Measurements from ENCODE around the gene TRAPPC10. TPM values are rescaled to one million over a fixed set of nuclear protein-coding genes. Genes with fewer than 3 reads are reported as not detected.
"Not testable (repeated sequence)": the region's sequence is repeated elsewhere in the genome, so short reads cannot be mapped to it uniquely, and the experiment has no call there.

The TRAPPC10 gene
- total RNA-seq, 1 donor from 2014 or later = 17.5 TPM

GRCh38 chr21:44082648-44083440 is 70.7 kb downstream of the TRAPPC10 start:
- intact Hi-C loops (cut with micrococcal nuclease) = no loop called here
- no peak for ATAC-seq
- no peak for DNase-seq

DNA sequence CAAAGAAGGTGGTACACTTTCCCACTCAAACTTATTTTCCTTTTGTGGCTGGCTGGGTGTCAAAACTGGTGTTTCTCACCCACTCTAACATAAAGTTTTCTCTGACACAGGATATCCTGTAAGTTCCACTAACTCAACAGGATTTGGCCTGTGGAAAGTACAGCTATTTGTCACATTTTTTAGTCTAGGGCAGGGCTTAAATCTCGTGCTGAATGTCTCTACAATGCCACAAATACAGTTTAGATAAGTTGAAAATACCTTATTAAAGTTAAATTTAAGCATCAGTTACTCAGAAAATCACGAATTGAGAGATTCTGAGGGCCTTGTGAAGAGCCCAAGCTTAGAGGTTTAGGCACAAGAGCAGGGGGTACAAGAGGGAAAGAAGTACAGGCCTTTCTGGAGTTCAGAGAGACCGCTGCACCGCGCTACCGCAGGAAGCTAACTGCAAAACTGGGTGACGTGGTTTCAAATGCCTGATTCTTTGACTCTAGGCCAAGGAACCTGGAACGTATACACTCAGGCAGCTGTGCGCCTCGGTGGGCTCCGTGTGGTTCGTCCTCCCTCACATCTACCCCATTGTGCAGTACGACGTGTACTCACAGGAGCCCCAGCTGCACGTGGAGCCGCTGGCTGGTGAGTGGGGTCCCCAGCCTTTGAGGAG is 71.7 kb downstream of the TRAPPC10 start:
- intact Hi-C loops (cut with micrococcal nuclease) = no loop called here
- DNase-seq = no peak
- no peak for ATAC-seq

- DNase-seq = no peak
- no peak for ATAC-seq
- intact Hi-C loops (cut with micrococcal nuclease) = no loop called here
Observed at GRCh38 chr21:44084496-44085241, 72.6 kb downstream of the TRAPPC10 start.

DNA sequence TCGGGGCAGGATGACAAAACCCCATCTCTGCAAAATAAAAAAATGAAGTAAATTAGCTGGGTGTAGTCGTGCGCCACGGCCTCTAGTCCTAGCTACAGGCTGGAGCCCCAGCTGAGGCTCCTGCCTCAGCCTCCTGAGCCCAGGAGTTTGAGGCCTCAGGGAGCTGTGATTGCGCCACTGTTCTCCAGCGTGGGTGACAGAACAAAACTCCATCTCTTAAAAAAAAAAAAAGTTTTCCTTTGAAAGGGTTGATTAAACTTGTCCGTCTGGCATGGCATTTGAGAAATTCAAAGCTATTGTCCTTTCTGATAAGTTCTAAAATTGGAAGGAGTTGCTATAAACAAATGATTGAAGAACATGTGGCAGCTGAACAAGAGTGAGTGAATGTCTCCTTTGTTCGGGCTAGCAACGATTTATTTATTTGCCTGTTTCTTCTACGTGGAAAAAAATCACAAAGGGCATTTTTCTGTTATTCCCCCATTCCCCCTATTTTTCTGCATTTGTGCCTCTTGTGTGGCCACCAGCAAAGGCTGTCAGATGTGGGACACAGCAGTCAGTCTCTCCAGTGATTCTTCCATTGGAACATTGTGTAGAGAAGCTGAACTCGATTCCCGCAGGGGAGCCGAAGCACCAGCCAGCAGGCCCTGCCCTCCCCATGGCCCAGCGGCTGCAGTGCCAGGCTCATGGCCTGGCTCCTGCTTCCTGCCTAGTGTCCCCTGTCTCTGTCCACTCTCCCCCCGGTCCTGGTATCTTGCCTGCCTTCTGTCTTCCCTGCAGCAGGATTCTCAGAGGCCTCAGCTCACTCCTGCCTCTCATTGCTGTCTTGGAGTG is 73.6 kb downstream of the TRAPPC10 start:
- peak; percentile 80 for ATAC-seq
- DNase-seq = peak; percentile 62

DNA sequence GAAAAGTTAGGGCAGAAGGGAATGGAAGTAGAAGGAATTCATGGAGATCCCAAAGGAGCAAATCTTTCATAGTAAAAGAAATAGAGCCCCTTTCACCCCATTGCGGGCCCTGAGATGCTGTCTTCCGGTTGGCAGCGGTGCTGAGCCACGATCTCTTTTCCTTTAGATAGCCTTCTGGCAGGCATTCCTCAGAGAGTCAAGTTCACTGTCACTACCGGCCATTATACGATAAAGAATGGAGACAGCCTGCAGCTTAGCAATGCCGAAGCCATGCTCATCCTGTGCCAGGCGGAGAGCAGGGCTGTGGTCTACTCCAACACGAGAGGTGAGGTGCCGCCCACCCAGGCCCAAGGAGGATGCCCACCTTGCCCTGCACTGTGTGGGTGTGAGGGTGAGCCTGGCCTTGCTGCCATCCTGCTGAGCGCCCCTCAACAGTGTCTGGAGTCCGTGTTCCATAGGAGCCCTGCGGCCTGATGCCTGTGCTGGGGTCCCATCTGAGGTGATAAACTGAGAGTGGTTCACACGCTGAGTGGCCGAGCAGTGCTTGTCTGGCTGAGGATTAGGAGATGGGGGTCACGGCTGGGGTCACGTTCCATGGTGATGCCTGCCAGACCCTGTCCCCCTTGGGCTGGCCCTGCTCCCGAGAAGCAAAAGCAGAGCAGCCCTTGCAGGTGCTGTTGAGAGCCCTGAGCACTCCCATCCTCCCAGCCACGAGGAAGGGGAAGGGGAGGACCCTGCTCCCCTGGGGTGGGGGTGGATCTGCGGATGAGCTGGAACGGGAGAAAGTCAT is 74.7 kb downstream of the TRAPPC10 start:
- intact Hi-C loops (cut with micrococcal nuclease) = no loop called here
- ATAC-seq (peak; percentile 25), DNase-seq (no peak)

More for the DNA sequence above, 73.6 kb downstream of the TRAPPC10 start:
- intact Hi-C loops (cut with micrococcal nuclease) = no loop called here

- DNase-seq (no peak), ATAC-seq (no peak)
- intact Hi-C loops (cut with micrococcal nuclease) = no loop called here
Observed at GRCh38 chr21:44087426-44088400, 75.6 kb downstream of the TRAPPC10 start.

DNA sequence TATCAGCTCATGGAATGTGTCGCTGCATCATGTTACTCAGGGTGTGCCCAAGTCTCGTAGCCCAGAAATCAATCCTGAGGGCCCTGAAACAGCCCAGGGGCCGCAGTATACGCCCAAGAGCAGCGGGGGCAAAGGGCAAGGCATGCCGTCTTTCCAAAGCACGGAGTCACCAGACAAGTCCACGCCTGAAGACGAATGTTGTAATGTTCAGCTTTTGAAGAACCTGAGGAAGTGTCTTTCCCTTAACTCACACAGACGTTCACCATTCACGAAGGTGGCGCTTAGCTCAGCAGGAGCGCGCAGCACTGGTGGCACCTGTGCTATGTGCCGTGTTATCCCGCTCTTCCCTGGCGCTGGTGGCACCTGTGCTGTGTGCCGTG is 76.3 kb downstream of the TRAPPC10 start:
- DNase-seq = no peak
- ATAC-seq = no peak
- intact Hi-C loops (cut with micrococcal nuclease) = no loop called here

GRCh38 chr21:44089001-44089911 is 77.1 kb downstream of the TRAPPC10 start:
- ATAC-seq (no peak), DNase-seq (no peak)
- intact Hi-C loops (cut with micrococcal nuclease) = no loop called here

GRCh38 chr21:44090325-44090724 is 78.2 kb downstream of the TRAPPC10 start:
- ATAC-seq (no peak), DNase-seq (no peak)
- intact Hi-C loops (cut with micrococcal nuclease) = no loop called here

GRCh38 chr21:44092211-44092610 is 80.1 kb downstream of the TRAPPC10 start:
- DNase-seq (no peak), ATAC-seq (no peak)
- intact Hi-C loops (cut with micrococcal nuclease) = no loop called here

- DNase-seq (no peak), ATAC-seq (no peak)
- intact Hi-C loops (cut with micrococcal nuclease) = no loop called here
Observed at GRCh38 chr21:44093761-44094160, 81.7 kb downstream of the TRAPPC10 start.

DNA sequence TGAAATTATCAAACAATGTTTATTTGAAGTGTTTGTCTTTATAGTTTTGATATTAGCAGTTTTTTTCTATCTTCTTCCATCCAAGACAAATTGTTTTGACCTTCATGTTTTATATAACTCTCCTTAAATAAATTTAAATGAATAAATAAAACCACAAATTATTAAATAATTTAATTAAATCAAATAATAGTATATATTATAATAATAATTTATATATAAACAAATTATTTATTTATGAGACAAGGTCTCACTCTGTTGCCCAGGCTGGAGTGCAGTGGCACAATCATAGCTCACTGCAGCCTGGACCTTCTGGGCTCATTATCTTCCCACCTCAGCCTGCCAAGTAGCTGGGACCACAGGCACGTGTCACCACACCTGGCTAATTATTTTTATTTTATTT is 82.7 kb downstream of the TRAPPC10 start:
- ATAC-seq = no peak
- no peak for DNase-seq
- intact Hi-C loops (cut with micrococcal nuclease) = no loop called here

DNA sequence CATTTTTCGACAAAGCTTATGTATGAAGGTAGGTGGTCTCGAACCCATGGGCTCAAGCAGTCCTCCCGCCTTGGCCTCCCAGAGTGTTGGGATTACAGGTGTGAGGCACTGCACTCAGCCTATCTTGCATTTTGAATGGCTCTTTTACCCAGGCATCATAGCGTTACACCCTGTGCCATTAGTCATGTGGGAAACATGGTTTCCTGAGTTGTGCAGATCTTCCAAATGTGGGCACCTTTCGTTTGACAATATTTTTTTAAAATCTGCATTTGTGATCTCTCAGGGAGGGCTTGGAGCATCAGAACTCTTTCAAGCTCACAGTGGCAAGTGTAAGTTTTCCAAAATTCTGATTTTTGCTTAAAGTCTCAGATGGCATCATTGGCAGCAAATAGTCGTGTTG is 86.4 kb downstream of the TRAPPC10 start:
- peak; percentile 20 for ATAC-seq
- intact Hi-C loops (cut with micrococcal nuclease) = not testable (repeated sequence)

GRCh38 chr21:44098964-44099363 is 86.9 kb downstream of the TRAPPC10 start:
- DNase-seq; intact Hi-C loops (cut with micrococcal nuclease): not testable (repeated sequence)
- peak; percentile 74 for ATAC-seq

More for the DNA sequence above, 86.4 kb downstream of the TRAPPC10 start:
- not testable (repeated sequence) for DNase-seq

- intact Hi-C loops (cut with micrococcal nuclease) = not testable (repeated sequence)
- ATAC-seq (peak; percentile 97), DNase-seq (peak; percentile 42)
Observed at GRCh38 chr21:44107026-44107501, 95.0 kb downstream of the TRAPPC10 start, which contains the start of gene PWP2. TSS of gene PWP2 (plus strand) at chr21:44107399. CDS start at chr21:44107417, 18 bp downstream.

GRCh38 chr21:44107589-44107988 is 95.5 kb downstream of the TRAPPC10 start:
- ATAC-seq = peak; percentile 64
- DNase-seq; intact Hi-C loops (cut with micrococcal nuclease): not testable (repeated sequence)
